ENCODE measurements around the gene CCNL2. TPM values are rescaled to one million over a fixed set of nuclear protein-coding genes. Genes with fewer than 3 reads are reported as not detected.

Gene CCNL2
- polyA plus RNA-seq, 4 donors: 205 to 377 (median 227) TPM

Other genes starting within 250 kb of the CCNL2 start
- under 1 TPM in 3 of 4 donors, not detected in 1; 0.43 to 0.86 (median 0.79) TPM for gene TTLL10, start 225.5 kb downstream of the CCNL2 start, polyA plus RNA-seq (ENCODE audit: insufficient read length in 4 of 4)
- gene TNFRSF18, start 192.7 kb downstream of the CCNL2 start, polyA plus RNA-seq (ENCODE audit: insufficient read length in 4 of 4): under 1 TPM; 0.26 to 0.72 (median 0.51) TPM
- gene TNFRSF4, start 185.2 kb downstream of the CCNL2 start, polyA plus RNA-seq (ENCODE audit: insufficient read length in 4 of 4): 1 to 10 TPM; 1.5 to 2.7 (median 1.8) TPM
- 100 to 1,000 TPM; 120 to 139 (median 128) TPM for gene SDF4, start 167.3 kb downstream of the CCNL2 start, polyA plus RNA-seq (ENCODE audit: insufficient read length in 4 of 4)
- 10 to 100 TPM; 15.8 to 22.2 (median 20.6) TPM for gene B3GALT6, start 167.1 kb downstream of the CCNL2 start, polyA plus RNA-seq (ENCODE audit: insufficient read length in 4 of 4)
- gene C1QTNF12, start 152.6 kb downstream of the CCNL2 start, polyA plus RNA-seq (ENCODE audit: insufficient read length in 4 of 4): 10 to 100 TPM in 1 of 4 donors, 1 to 10 TPM in 3; 4.1 to 17.4 (median 8.5) TPM
- 10 to 100 TPM; 43.8 to 68.3 (median 49.3) TPM for gene UBE2J2, start 125.5 kb downstream of the CCNL2 start, polyA plus RNA-seq (ENCODE audit: insufficient read length in 4 of 4)
- 1 to 10 TPM; 2.3 to 9.0 (median 6.5) TPM for gene SCNN1D, start 118.9 kb downstream of the CCNL2 start, polyA plus RNA-seq (ENCODE audit: insufficient read length in 4 of 4)
- gene ACAP3, start 91.4 kb downstream of the CCNL2 start, polyA plus RNA-seq (ENCODE audit: insufficient read length in 4 of 4): 10 to 100 TPM; 18.3 to 44.1 (median 34.0) TPM
- 10 to 100 TPM in 1 of 4 donors, 1 to 10 TPM in 3; 5.5 to 12.2 (median 6.0) TPM for gene PUSL1, start 90.7 kb downstream of the CCNL2 start, polyA plus RNA-seq (ENCODE audit: insufficient read length in 4 of 4)
- 100 to 1,000 TPM in 3 of 4 donors, 10 to 100 TPM in 1; 93.1 to 177 (median 108) TPM for gene INTS11, start 74.7 kb downstream of the CCNL2 start, polyA plus RNA-seq (ENCODE audit: insufficient read length in 4 of 4)
- 10 to 100 TPM; 10.3 to 19.5 (median 13.2) TPM for gene CPTP, start 74.5 kb downstream of the CCNL2 start, polyA plus RNA-seq (ENCODE audit: insufficient read length in 4 of 4)
- under 1 TPM; 0.24 to 0.45 (median 0.37) TPM for gene TAS1R3, start 68.1 kb downstream of the CCNL2 start, polyA plus RNA-seq (ENCODE audit: insufficient read length in 4 of 4)
- gene DVL1, start 49.9 kb downstream of the CCNL2 start, polyA plus RNA-seq (ENCODE audit: insufficient read length in 4 of 4): 10 to 100 TPM; 25.8 to 45.4 (median 26.1) TPM
- 100 to 1,000 TPM; 133 to 208 (median 158) TPM for gene MXRA8, start 40.8 kb downstream of the CCNL2 start, polyA plus RNA-seq (ENCODE audit: insufficient read length in 4 of 4)
- gene AURKAIP1, start 24.1 kb downstream of the CCNL2 start, polyA plus RNA-seq (ENCODE audit: insufficient read length in 4 of 4): 10 to 100 TPM; 44.3 to 95.3 (median 56.8) TPM
- gene MRPL20, start 8.0 kb upstream of the CCNL2 start, polyA plus RNA-seq (ENCODE audit: insufficient read length in 4 of 4): 100 to 1,000 TPM in 3 of 4 donors, 10 to 100 TPM in 1; 89.3 to 155 (median 113) TPM
- gene ANKRD65, start 21.9 kb upstream of the CCNL2 start, polyA plus RNA-seq (ENCODE audit: insufficient read length in 4 of 4): 10 to 100 TPM in 1 of 4 donors, 1 to 10 TPM in 3; 1.6 to 23.4 (median 9.1) TPM
- 10 to 100 TPM; 20.7 to 79.4 (median 48.5) TPM for gene VWA1, start 36.4 kb upstream of the CCNL2 start, polyA plus RNA-seq (ENCODE audit: insufficient read length in 4 of 4)
- gene ATAD3C, start 50.4 kb upstream of the CCNL2 start, polyA plus RNA-seq (ENCODE audit: insufficient read length in 4 of 4): 1 to 10 TPM in 3 of 4 donors, under 1 TPM in 1; 0.41 to 4.7 (median 1.9) TPM
- 10 to 100 TPM in 3 of 4 donors, 1 to 10 TPM in 1; 8.4 to 28.1 (median 14.2) TPM for gene ATAD3B, start 72.4 kb upstream of the CCNL2 start, polyA plus RNA-seq (ENCODE audit: insufficient read length in 4 of 4)
- 10 to 100 TPM; 14.4 to 30.0 (median 19.2) TPM for gene ATAD3A, start 112.8 kb upstream of the CCNL2 start, polyA plus RNA-seq (ENCODE audit: insufficient read length in 4 of 4)
- 1 to 10 TPM; 3.4 to 9.7 (median 6.3) TPM for gene TMEM240, start 141.3 kb upstream of the CCNL2 start, polyA plus RNA-seq (ENCODE audit: insufficient read length in 4 of 4)
- 10 to 100 TPM; 77.9 to 93.4 (median 87.3) TPM for gene SSU72, start 175.5 kb upstream of the CCNL2 start, polyA plus RNA-seq (ENCODE audit: insufficient read length in 4 of 4)
- gene FNDC10, start 200.8 kb upstream of the CCNL2 start, polyA plus RNA-seq (ENCODE audit: insufficient read length in 4 of 4): 1 to 10 TPM; 2.5 to 3.9 (median 3.4) TPM
- 10 to 100 TPM; 26.1 to 84.8 (median 39.5) TPM for gene MIB2, start 216.2 kb upstream of the CCNL2 start, polyA plus RNA-seq (ENCODE audit: insufficient read length in 4 of 4)
- gene MMP23B, start 232.8 kb upstream of the CCNL2 start, polyA plus RNA-seq (ENCODE audit: insufficient read length in 4 of 4): 10 to 100 TPM; 16.5 to 52.1 (median 24.5) TPM

Measured in left renal pelvis (tissue), 4 donors.